ENCODE results near the gene HOMER2.
"Not testable (repeated sequence)": the region's sequence is repeated elsewhere in the genome, so short reads cannot be mapped to it uniquely, and the experiment has no call there.

HOMER2 gene

GRCh38 chr15:82952158-82953081, at the start of gene HOMER2:
TSS of gene HOMER2 (minus strand) at chr15:82952720. CDS start at chr15:82952535, 185 bp downstream.
- no peak for FAIRE-seq

GRCh38 chr15:83000672-83001031, 48.1 kb upstream of the HOMER2 start:
- FAIRE-seq = not testable (repeated sequence)

- FAIRE-seq = no peak
Measured at GRCh38 chr15:82999905-83000671, 47.6 kb upstream of the HOMER2 start.

GRCh38 chr15:82999426-82999825, 46.9 kb upstream of the HOMER2 start:
- no peak for FAIRE-seq

GRCh38 chr15:82995938-82996337, 43.4 kb upstream of the HOMER2 start:
- FAIRE-seq = no peak

GRCh38 chr15:82995076-82995475, 42.6 kb upstream of the HOMER2 start:
- FAIRE-seq = no peak

GRCh38 chr15:82993144-82993543, 40.6 kb upstream of the HOMER2 start:
- FAIRE-seq = no peak

GRCh38 chr15:82992436-82992998, 40.0 kb upstream of the HOMER2 start:
- FAIRE-seq = no peak

GRCh38 chr15:82986442-82986780, 33.9 kb upstream of the HOMER2 start:
- FAIRE-seq = no peak

- no peak for FAIRE-seq
Measured at GRCh38 chr15:82985688-82986441, 33.3 kb upstream of the HOMER2 start, which contains the start of gene RAMAC. TSS of gene RAMAC (plus strand) at chr15:82986210. CDS start at chr15:82989019, 2,809 bp downstream.

- no peak for FAIRE-seq
Measured at GRCh38 chr15:82980981-82981380, 28.5 kb upstream of the HOMER2 start.

- FAIRE-seq = no peak
Measured at GRCh38 chr15:82979726-82980125, 27.2 kb upstream of the HOMER2 start.

- FAIRE-seq = no peak
Measured at GRCh38 chr15:82978438-82978837, 25.9 kb upstream of the HOMER2 start.

- FAIRE-seq = no peak
Measured at GRCh38 chr15:82977076-82977475, 24.6 kb upstream of the HOMER2 start.

GRCh38 chr15:82972990-82973389, 20.5 kb upstream of the HOMER2 start:
- FAIRE-seq = no peak

GRCh38 chr15:82971218-82971984, 18.9 kb upstream of the HOMER2 start:
- no peak for FAIRE-seq

GRCh38 chr15:82970696-82971095, 18.2 kb upstream of the HOMER2 start:
- no peak for FAIRE-seq

GRCh38 chr15:82970078-82970686, 17.7 kb upstream of the HOMER2 start:
- no peak for FAIRE-seq

- FAIRE-seq = no peak
Measured at GRCh38 chr15:82969353-82969752, 16.8 kb upstream of the HOMER2 start.

- no peak for FAIRE-seq
Measured at GRCh38 chr15:82968066-82968465, 15.5 kb upstream of the HOMER2 start.

GRCh38 chr15:82966671-82967071, 14.2 kb upstream of the HOMER2 start:
- FAIRE-seq = no peak
